ENCODE results near the gene FRA10AC1.

GRCh38 chr10:93672022-93672678 is 30.2 kb downstream of the FRA10AC1 start:
- no peak for TF ChIP-seq CTCF (conservative IDR thresholded peaks at IDR 0.05; ENCODE audit: low read depth, low read length)
- TF ChIP-seq EZH2 (IDR thresholded peaks at IDR 0.05; ENCODE audit: borderline replicate concordance, low read depth, low read length, poor library complexity, severe bottlenecking): no peak
